ENCODE results near the gene ERC2.

The ERC2 gene

GRCh38 chr3:55946574-55947160 is 521.6 kb downstream of the ERC2 start:
- H3K4me3 Mint-ChIP-seq, result no peak overlapping the region
- H3K9me3 Mint-ChIP-seq, result no peaks in the 10 kb centered on the region
- ATAC-seq (no peak), DNase-seq (no peak)
- no peaks in the 10 kb centered on the region for H3K36me3 Mint-ChIP-seq (ENCODE audit: low read depth)
- H3K27ac Mint-ChIP-seq, result no peak overlapping the region
- no peaks in the 10 kb centered on the region for H3K4me1 Mint-ChIP-seq
- H3K27me3 Mint-ChIP-seq, result no peaks in the 10 kb centered on the region

GRCh38 chr3:55942868-55943267 is 525.4 kb downstream of the ERC2 start:
- ATAC-seq (no peak), DNase-seq (no peak)
- H3K27me3 Mint-ChIP-seq, result no peaks in the 10 kb centered on the region
- H3K27ac Mint-ChIP-seq, result no peak overlapping the region
- H3K4me3 Mint-ChIP-seq, result no peak overlapping the region
- no peaks in the 10 kb centered on the region for H3K4me1 Mint-ChIP-seq
- no peaks in the 10 kb centered on the region for H3K36me3 Mint-ChIP-seq (ENCODE audit: low read depth)
- no peaks in the 10 kb centered on the region for H3K9me3 Mint-ChIP-seq

GRCh38 chr3:55939287-55939686 is 529.0 kb downstream of the ERC2 start:
- no peak overlapping the region for H3K27ac Mint-ChIP-seq
- no peak for ATAC-seq
- H3K4me1 Mint-ChIP-seq, result no peaks in the 10 kb centered on the region

GRCh38 chr3:55937301-55937700 is 531.0 kb downstream of the ERC2 start:
- Mint-ChIP-seq H3K27ac (no peak overlapping the region), H3K27me3 (no peaks in the 10 kb centered on the region), H3K9me3 (no peaks in the 10 kb centered on the region), H3K4me3 (no peak overlapping the region), H3K4me1 (no peaks in the 10 kb centered on the region), H3K36me3 (ENCODE audit: low read depth) (no peaks in the 10 kb centered on the region)
- no peak for DNase-seq
- ATAC-seq, result no peak

More at GRCh38 chr3:55939287-55939686, 529.0 kb downstream of the ERC2 start:
- Mint-ChIP-seq H3K4me3 (no peak overlapping the region), H3K36me3 (ENCODE audit: low read depth) (no peaks in the 10 kb centered on the region), H3K27me3 (no peaks in the 10 kb centered on the region), H3K9me3 (no peaks in the 10 kb centered on the region)
- DNase-seq, result no peak

- ATAC-seq (no peak), DNase-seq (no peak)
- H3K27me3 Mint-ChIP-seq, result no peaks in the 10 kb centered on the region
- no peaks in the 10 kb centered on the region for H3K9me3 Mint-ChIP-seq
- H3K36me3 Mint-ChIP-seq (ENCODE audit: low read depth), result no peaks in the 10 kb centered on the region
- no peaks in the 10 kb centered on the region for H3K4me1 Mint-ChIP-seq
- H3K27ac Mint-ChIP-seq, result no peak overlapping the region
- no peak overlapping the region for H3K4me3 Mint-ChIP-seq
Measured at GRCh38 chr3:55936549-55937052, 531.7 kb downstream of the ERC2 start.

- no peak overlapping the region for H3K27ac Mint-ChIP-seq
- H3K36me3 Mint-ChIP-seq (ENCODE audit: low read depth), result no peaks in the 10 kb centered on the region
- DNase-seq (no peak), ATAC-seq (no peak)
- no peaks in the 10 kb centered on the region for H3K27me3 Mint-ChIP-seq
- H3K4me1 Mint-ChIP-seq, result no peaks in the 10 kb centered on the region
- H3K9me3 Mint-ChIP-seq, result no peaks in the 10 kb centered on the region
- H3K4me3 Mint-ChIP-seq, result no peak overlapping the region
Measured at GRCh38 chr3:55935241-55935640, 533.0 kb downstream of the ERC2 start.

GRCh38 chr3:55934771-55935170 is 533.5 kb downstream of the ERC2 start:
- no peaks in the 10 kb centered on the region for H3K4me1 Mint-ChIP-seq
- no peak overlapping the region for H3K4me3 Mint-ChIP-seq
- no peaks in the 10 kb centered on the region for H3K27me3 Mint-ChIP-seq
- H3K27ac Mint-ChIP-seq, result no peak overlapping the region
- ATAC-seq (no peak), DNase-seq (no peak)
- no peaks in the 10 kb centered on the region for H3K9me3 Mint-ChIP-seq
- no peaks in the 10 kb centered on the region for H3K36me3 Mint-ChIP-seq (ENCODE audit: low read depth)

- ATAC-seq (no peak), DNase-seq (no peak)
- no peak overlapping the region for H3K4me3 Mint-ChIP-seq
- H3K36me3 Mint-ChIP-seq (ENCODE audit: low read depth), result no peaks in the 10 kb centered on the region
- no peaks in the 10 kb centered on the region for H3K9me3 Mint-ChIP-seq
- no peaks in the 10 kb centered on the region for H3K4me1 Mint-ChIP-seq
- H3K27ac Mint-ChIP-seq, result no peak overlapping the region
- H3K27me3 Mint-ChIP-seq, result no peaks in the 10 kb centered on the region
Measured at GRCh38 chr3:55929154-55929869, 539.0 kb downstream of the ERC2 start.

- no peak for DNase-seq
- Mint-ChIP-seq H3K4me3 (no peak overlapping the region), H3K27ac (no peak overlapping the region), H3K4me1 (no peaks in the 10 kb centered on the region), H3K9me3 (no peaks in the 10 kb centered on the region), H3K36me3 (ENCODE audit: low read depth) (no peaks in the 10 kb centered on the region), H3K27me3 (no peaks in the 10 kb centered on the region)
- ATAC-seq, result no peak
Measured at GRCh38 chr3:55923626-55924025, 544.6 kb downstream of the ERC2 start.

- no peaks in the 10 kb centered on the region for H3K27me3 Mint-ChIP-seq
- DNase-seq, result no peak
- H3K27ac Mint-ChIP-seq, result no peak overlapping the region
- H3K4me1 Mint-ChIP-seq, result no peaks in the 10 kb centered on the region
- no peak for ATAC-seq
- no peak overlapping the region for H3K4me3 Mint-ChIP-seq
- H3K36me3 Mint-ChIP-seq (ENCODE audit: low read depth), result no peaks in the 10 kb centered on the region
- no peaks in the 10 kb centered on the region for H3K9me3 Mint-ChIP-seq
Measured at GRCh38 chr3:55923207-55923606, 545.1 kb downstream of the ERC2 start.

- no peak for ATAC-seq
- no peak for DNase-seq
- H3K4me1 Mint-ChIP-seq, result no peaks in the 10 kb centered on the region
- H3K27ac Mint-ChIP-seq, result no peak overlapping the region
- H3K4me3 Mint-ChIP-seq, result no peak overlapping the region
- H3K36me3 Mint-ChIP-seq (ENCODE audit: low read depth), result no peaks in the 10 kb centered on the region
- no peaks in the 10 kb centered on the region for H3K9me3 Mint-ChIP-seq
- H3K27me3 Mint-ChIP-seq, result peaks cover 2% of the 10 kb centered on the region
Measured at GRCh38 chr3:55912880-55913279, 555.4 kb downstream of the ERC2 start.

GRCh38 chr3:55911266-55911665 is 557.0 kb downstream of the ERC2 start:
- no peak overlapping the region for H3K27ac Mint-ChIP-seq
- H3K36me3 Mint-ChIP-seq (ENCODE audit: low read depth), result no peaks in the 10 kb centered on the region
- DNase-seq (no peak), ATAC-seq (no peak)
- no peaks in the 10 kb centered on the region for H3K4me1 Mint-ChIP-seq
- peaks cover 4% of the 10 kb centered on the region for H3K27me3 Mint-ChIP-seq
- H3K9me3 Mint-ChIP-seq, result no peaks in the 10 kb centered on the region
- no peak overlapping the region for H3K4me3 Mint-ChIP-seq

- DNase-seq (no peak), ATAC-seq (no peak)
- H3K27ac Mint-ChIP-seq, result no peak overlapping the region
- peaks cover 4% of the 10 kb centered on the region for H3K27me3 Mint-ChIP-seq
- no peaks in the 10 kb centered on the region for H3K9me3 Mint-ChIP-seq
- no peak overlapping the region for H3K4me3 Mint-ChIP-seq
- H3K36me3 Mint-ChIP-seq (ENCODE audit: low read depth), result no peaks in the 10 kb centered on the region
- H3K4me1 Mint-ChIP-seq, result no peaks in the 10 kb centered on the region
Measured at GRCh38 chr3:55910543-55910942, 557.7 kb downstream of the ERC2 start.

GRCh38 chr3:55909373-55909772 is 558.9 kb downstream of the ERC2 start:
- Mint-ChIP-seq H3K9me3 (no peaks in the 10 kb centered on the region), H3K27ac (no peak overlapping the region), H3K27me3 (peaks cover 4% of the 10 kb centered on the region), H3K4me3 (no peak overlapping the region), H3K4me1 (no peaks in the 10 kb centered on the region), H3K36me3 (ENCODE audit: low read depth) (no peaks in the 10 kb centered on the region)
- DNase-seq (no peak), ATAC-seq (no peak)

- H3K27me3 Mint-ChIP-seq, result peaks cover 4% of the 10 kb centered on the region
- H3K4me3 Mint-ChIP-seq, result no peak overlapping the region
- no peak for DNase-seq
- ATAC-seq, result no peak
- H3K36me3 Mint-ChIP-seq (ENCODE audit: low read depth), result no peaks in the 10 kb centered on the region
- H3K9me3 Mint-ChIP-seq, result no peaks in the 10 kb centered on the region
- no peak overlapping the region for H3K27ac Mint-ChIP-seq
- H3K4me1 Mint-ChIP-seq, result no peaks in the 10 kb centered on the region
Measured at GRCh38 chr3:55907616-55908015, 560.7 kb downstream of the ERC2 start.

Data from activated naive CD8-positive, alpha-beta T cell treated with anti-CD3 and anti-CD28 coated beads, Interleukin-2, amount 50 U/mL, for 24 hours (primary cell).